Osteocyte (in vitro differentiated cells): ENCODE results near the gene KRT80. TPM values are rescaled to one million over a fixed set of nuclear protein-coding genes. Genes with fewer than 3 reads are reported as not detected.

ENCODE experiments used
- DNase-seq: peaks from one replicate; pipeline ENCODE4 v3.0.0; 2021; ENCODE audit warnings: mixed read lengths; ENCODE audit not compliant: unreplicated experiment; ENCODE audit errors: extremely low spot score
- H3K27ac Mint-ChIP-seq: one replicate; pipeline ENCODE4 v1.8.0; 2021; ENCODE audit warnings: mild to moderate bottlenecking, mixed read lengths; ENCODE audit not compliant: unreplicated experiment
- H3K27me3 Mint-ChIP-seq: one replicate; pipeline ENCODE4 v1.8.0; 2021; ENCODE audit warnings: mixed read lengths; ENCODE audit not compliant: unreplicated experiment
- H3K36me3 Mint-ChIP-seq: one replicate; pipeline ENCODE4 v1.8.0; 2021; ENCODE audit warnings: mixed read lengths; ENCODE audit not compliant: unreplicated experiment
- H3K4me1 Mint-ChIP-seq: one replicate; pipeline ENCODE4 v1.8.0; 2021; ENCODE audit warnings: mixed read lengths; ENCODE audit not compliant: unreplicated experiment
- H3K4me3 Mint-ChIP-seq: one replicate; pipeline ENCODE4 v1.8.0; 2021; ENCODE audit warnings: mild to moderate bottlenecking, moderate library complexity, mixed read lengths; ENCODE audit not compliant: unreplicated experiment
- H3K9me3 Mint-ChIP-seq: one replicate; pipeline ENCODE4 v1.8.0; 2021; ENCODE audit warnings: mixed read lengths; ENCODE audit not compliant: unreplicated experiment
- CTCF ChIP-seq: fragments of 200-600 bp; sonication (generic); IDR thresholded peaks from 2 replicates; pipeline ENCODE4 v1.5.0; 2021; ENCODE audit warnings: antibody characterized with exemption, mild to moderate bottlenecking, moderate library complexity
- total RNA-seq: library from RNA; stranded (reverse); gene quantifications from 2 replicates; pipeline ENCODE4 v1.2.1, GENCODE V29; 2021

Gene KRT80
- total RNA-seq, 1 donor from 2014 or later: 9.9 TPM

- Mint-ChIP-seq H3K4me1 (peaks cover 98% of the 10 kb centered on the region), H3K27ac (peak overlapping the region; percentile 100), H3K27me3 (no peaks in the 10 kb centered on the region), H3K4me3 (no peak overlapping the region), H3K9me3 (no peaks in the 10 kb centered on the region), H3K36me3 (peaks cover 3% of the 10 kb centered on the region)
- DNase-seq: no peak
- TF ChIP-seq CTCF: no peak
These were observed 8.8 kb downstream of the KRT80 start for GRCh38 chr12:52182898-52183543.

GRCh38 chr12:52182384-52182783 lies 9.4 kb downstream of the KRT80 start:
- DNase-seq: no peak
- Mint-ChIP-seq H3K4me3 (no peak overlapping the region), H3K36me3 (peaks cover 3% of the 10 kb centered on the region), H3K4me1 (peaks cover 97% of the 10 kb centered on the region), H3K27ac (peak overlapping the region; percentile 100), H3K27me3 (no peaks in the 10 kb centered on the region), H3K9me3 (no peaks in the 10 kb centered on the region)
- TF ChIP-seq CTCF: no peak

GRCh38 chr12:52181746-52182145 lies 10.1 kb downstream of the KRT80 start:
- Mint-ChIP-seq H3K27ac (peak overlapping the region; percentile 100), H3K4me3 (peak overlapping the region; percentile 41), H3K4me1 (peaks cover 97% of the 10 kb centered on the region), H3K9me3 (no peaks in the 10 kb centered on the region), H3K27me3 (no peaks in the 10 kb centered on the region), H3K36me3 (peaks cover 3% of the 10 kb centered on the region)
- DNase-seq: no peak
- TF ChIP-seq CTCF: no peak

- H3K4me3 Mint-ChIP-seq: peak overlapping the region; percentile 41
- peaks cover 95% of the 10 kb centered on the region for H3K4me1 Mint-ChIP-seq
- H3K36me3 Mint-ChIP-seq: peaks cover 3% of the 10 kb centered on the region
- no peak for TF ChIP-seq CTCF
- H3K9me3 Mint-ChIP-seq: no peaks in the 10 kb centered on the region
- peak overlapping the region; percentile 100 for H3K27ac Mint-ChIP-seq
- H3K27me3 Mint-ChIP-seq: no peaks in the 10 kb centered on the region
- no peak for DNase-seq
These were observed 10.7 kb downstream of the KRT80 start for GRCh38 chr12:52180971-52181628.

GRCh38 chr12:52179396-52179973 lies 12.3 kb downstream of the KRT80 start:
- Mint-ChIP-seq H3K9me3 (no peaks in the 10 kb centered on the region), H3K4me1 (peaks cover 91% of the 10 kb centered on the region), H3K36me3 (peaks cover 3% of the 10 kb centered on the region), H3K27ac (peak overlapping the region; percentile 78), H3K4me3 (no peak overlapping the region), H3K27me3 (no peaks in the 10 kb centered on the region)
- DNase-seq: no peak
- TF ChIP-seq CTCF: no peak
